A204.1 (cell line): ENCODE measurements around the gene SAPCD1.
"Not testable (repeated sequence)": the region's sequence is repeated elsewhere in the genome, so short reads cannot be mapped to it uniquely, and the experiment has no call there.

Experiments
- FAIRE-seq: peaks from 2 replicates; lab custom pipeline; 2012; peaks lifted over from hg19 to GRCh38; lab: Jason Lieb, UNC

SAPCD1 gene

GRCh38 chr6:31805939-31806469 is 43.5 kb downstream of the SAPCD1 start:
- no peak for FAIRE-seq

GRCh38 chr6:31806470-31807272 is 44.2 kb downstream of the SAPCD1 start, which contains the start of gene LSM2:
LSM2 (minus strand) TSS chr6:31806966; CDS start chr6:31806757, 209 bp downstream.
- FAIRE-seq, result peak; percentile 88

- not testable (repeated sequence) for FAIRE-seq
These were observed 46.1 kb downstream of the SAPCD1 start for GRCh38 chr6:31808599-31808998.

- FAIRE-seq, result no peak
These were observed 49.2 kb downstream of the SAPCD1 start for GRCh38 chr6:31811645-31812044.

GRCh38 chr6:31813465-31813849 is 51.0 kb downstream of the SAPCD1 start:
- no peak for FAIRE-seq
